ENCODE data around the gene TRPV5.

GRCh38 chr7:142913051-142913450 is 20.5 kb downstream of the TRPV5 start:
- no peak for TF ChIP-seq CTCF (IDR thresholded peaks at IDR 0.05; ENCODE audit: poor library complexity)
- no peak for TF ChIP-seq EZH2 (IDR thresholded peaks at IDR 0.05; ENCODE audit: borderline replicate concordance)
- no peak for TF ChIP-seq EZH2phosphoT487 (IDR thresholded peaks at IDR 0.05; ENCODE audit: low read depth, severe bottlenecking, unreplicated experiment)

Measured in hepatocyte (in vitro differentiated cells).